ENCODE measurements around the gene KIFAP3.
"Not testable (repeated sequence)": the region's sequence is repeated elsewhere in the genome, so short reads cannot be mapped to it uniquely, and the experiment has no call there.

KIFAP3 gene

GRCh38 chr1:169925505-169926482 lies 148.7 kb downstream of the KIFAP3 start:
- Mint-ChIP-seq H3K4me3 (no peak overlapping the region), H3K4me1 (peaks cover 4% of the 10 kb centered on the region), H3K27ac (no peak overlapping the region), H3K9me3 (no peaks in the 10 kb centered on the region), H3K27me3 (no peaks in the 10 kb centered on the region), H3K36me3 (peaks cover 4% of the 10 kb centered on the region)

GRCh38 chr1:169924829-169925228 lies 149.7 kb downstream of the KIFAP3 start:
- Mint-ChIP-seq H3K36me3 (peaks cover 4% of the 10 kb centered on the region), H3K9me3 (no peaks in the 10 kb centered on the region), H3K4me1 (peaks cover 4% of the 10 kb centered on the region), H3K4me3 (no peak overlapping the region), H3K27ac (no peak overlapping the region), H3K27me3 (no peaks in the 10 kb centered on the region)

- Mint-ChIP-seq H3K36me3 (peaks cover 4% of the 10 kb centered on the region), H3K27me3 (no peaks in the 10 kb centered on the region), H3K27ac (no peak overlapping the region), H3K4me1 (peaks cover 4% of the 10 kb centered on the region), H3K9me3 (no peaks in the 10 kb centered on the region), H3K4me3 (no peak overlapping the region)
Measured at GRCh38 chr1:169924063-169924462, 150.4 kb downstream of the KIFAP3 start.

- Mint-ChIP-seq H3K36me3 (peaks cover 7% of the 10 kb centered on the region), H3K9me3 (no peaks in the 10 kb centered on the region), H3K27me3 (no peaks in the 10 kb centered on the region), H3K4me1 (peaks cover under 1% of the 10 kb centered on the region), H3K27ac (no peak overlapping the region), H3K4me3 (no peak overlapping the region)
Measured at GRCh38 chr1:169921080-169921479, 153.4 kb downstream of the KIFAP3 start.

GRCh38 chr1:169918927-169919326 lies 155.6 kb downstream of the KIFAP3 start:
- no peak overlapping the region for H3K27ac Mint-ChIP-seq
- peaks cover 5% of the 10 kb centered on the region for H3K4me1 Mint-ChIP-seq
- H3K4me3 Mint-ChIP-seq: no peak overlapping the region
- no peaks in the 10 kb centered on the region for H3K9me3 Mint-ChIP-seq
- H3K36me3 Mint-ChIP-seq: peaks cover 8% of the 10 kb centered on the region
- H3K27me3 Mint-ChIP-seq: no peaks in the 10 kb centered on the region

- H3K4me3 Mint-ChIP-seq, H3K27ac Mint-ChIP-seq, H3K36me3 Mint-ChIP-seq, H3K27me3 Mint-ChIP-seq, H3K9me3 Mint-ChIP-seq, H3K4me1 Mint-ChIP-seq: not testable (repeated sequence)
Measured at GRCh38 chr1:169918220-169918619, 156.3 kb downstream of the KIFAP3 start.

GRCh38 chr1:169915150-169915549 lies 159.3 kb downstream of the KIFAP3 start:
- Mint-ChIP-seq H3K4me3 (no peak overlapping the region), H3K9me3 (no peaks in the 10 kb centered on the region), H3K36me3 (peaks cover 6% of the 10 kb centered on the region), H3K27ac (no peak overlapping the region), H3K4me1 (peaks cover 5% of the 10 kb centered on the region), H3K27me3 (no peaks in the 10 kb centered on the region)

GRCh38 chr1:169914531-169914930 lies 160.0 kb downstream of the KIFAP3 start:
- no peaks in the 10 kb centered on the region for H3K9me3 Mint-ChIP-seq
- peaks cover 5% of the 10 kb centered on the region for H3K4me1 Mint-ChIP-seq
- no peak overlapping the region for H3K4me3 Mint-ChIP-seq
- peaks cover 6% of the 10 kb centered on the region for H3K36me3 Mint-ChIP-seq
- H3K27ac Mint-ChIP-seq: no peak overlapping the region
- H3K27me3 Mint-ChIP-seq: no peaks in the 10 kb centered on the region

GRCh38 chr1:169909499-169909898 lies 165.0 kb downstream of the KIFAP3 start:
- Mint-ChIP-seq H3K4me3 (no peak overlapping the region), H3K27me3 (no peaks in the 10 kb centered on the region), H3K36me3 (peaks cover 4% of the 10 kb centered on the region), H3K9me3 (no peaks in the 10 kb centered on the region), H3K27ac (no peak overlapping the region), H3K4me1 (peaks cover 7% of the 10 kb centered on the region)

- peaks cover 19% of the 10 kb centered on the region for H3K4me1 Mint-ChIP-seq
- peaks cover 1% of the 10 kb centered on the region for H3K27me3 Mint-ChIP-seq
- no peak overlapping the region for H3K27ac Mint-ChIP-seq
- peaks cover 2% of the 10 kb centered on the region for H3K36me3 Mint-ChIP-seq
- H3K4me3 Mint-ChIP-seq: no peak overlapping the region
- H3K9me3 Mint-ChIP-seq: no peaks in the 10 kb centered on the region
Measured at GRCh38 chr1:169906938-169907337, 167.6 kb downstream of the KIFAP3 start.

GRCh38 chr1:169904834-169905233 lies 169.7 kb downstream of the KIFAP3 start:
- H3K4me3 Mint-ChIP-seq: no peak overlapping the region
- no peak overlapping the region for H3K27ac Mint-ChIP-seq
- peaks cover 1% of the 10 kb centered on the region for H3K27me3 Mint-ChIP-seq
- H3K4me1 Mint-ChIP-seq: peaks cover 23% of the 10 kb centered on the region
- H3K36me3 Mint-ChIP-seq: peaks cover 2% of the 10 kb centered on the region
- no peaks in the 10 kb centered on the region for H3K9me3 Mint-ChIP-seq

GRCh38 chr1:169902751-169903150 lies 171.7 kb downstream of the KIFAP3 start:
- peaks cover 19% of the 10 kb centered on the region for H3K4me1 Mint-ChIP-seq
- H3K27me3 Mint-ChIP-seq: peaks cover 1% of the 10 kb centered on the region
- H3K36me3 Mint-ChIP-seq: peaks cover 2% of the 10 kb centered on the region
- peak overlapping the region; percentile 0 for H3K27ac Mint-ChIP-seq
- peak overlapping the region; percentile 38 for H3K4me3 Mint-ChIP-seq
- no peaks in the 10 kb centered on the region for H3K9me3 Mint-ChIP-seq

GRCh38 chr1:169901115-169901514 lies 173.4 kb downstream of the KIFAP3 start:
- Mint-ChIP-seq H3K36me3 (peaks cover 2% of the 10 kb centered on the region), H3K4me3 (no peak overlapping the region), H3K27ac (no peak overlapping the region), H3K4me1 (peaks cover 19% of the 10 kb centered on the region), H3K9me3 (no peaks in the 10 kb centered on the region), H3K27me3 (peaks cover 1% of the 10 kb centered on the region)

- Mint-ChIP-seq H3K27me3 (peaks cover 1% of the 10 kb centered on the region), H3K36me3 (peaks cover 2% of the 10 kb centered on the region), H3K27ac (no peak overlapping the region), H3K4me3 (no peak overlapping the region), H3K4me1 (peaks cover 19% of the 10 kb centered on the region), H3K9me3 (no peaks in the 10 kb centered on the region)
Measured at GRCh38 chr1:169900571-169900970, 173.9 kb downstream of the KIFAP3 start.

- H3K27ac Mint-ChIP-seq: no peak overlapping the region
- peaks cover 1% of the 10 kb centered on the region for H3K27me3 Mint-ChIP-seq
- peaks cover 19% of the 10 kb centered on the region for H3K4me1 Mint-ChIP-seq
- no peaks in the 10 kb centered on the region for H3K36me3 Mint-ChIP-seq
- no peak overlapping the region for H3K4me3 Mint-ChIP-seq
- no peaks in the 10 kb centered on the region for H3K9me3 Mint-ChIP-seq
Measured at GRCh38 chr1:169899519-169900217, 174.8 kb downstream of the KIFAP3 start.

- H3K9me3 Mint-ChIP-seq: no peaks in the 10 kb centered on the region
- H3K4me1 Mint-ChIP-seq: peaks cover 18% of the 10 kb centered on the region
- H3K4me3 Mint-ChIP-seq: no peak overlapping the region
- H3K27me3 Mint-ChIP-seq: no peaks in the 10 kb centered on the region
- no peaks in the 10 kb centered on the region for H3K36me3 Mint-ChIP-seq
- H3K27ac Mint-ChIP-seq: no peak overlapping the region
Measured at GRCh38 chr1:169896013-169896412, 178.5 kb downstream of the KIFAP3 start.
